Brain microvascular endothelial cell (primary cell): ENCODE measurements around the gene PARVB.

ENCODE experiments used
- DNase-seq: peaks from one replicate; pipeline ENCODE4 v3.0.0-alpha.2; 2020
- H3K27ac ChIP-seq: fragments of 250-450 bp; sonication (Bioruptor Pico); 2 replicates; pipeline ENCODE4 v1.5.1; 2020; ENCODE audit warnings: mild to moderate bottlenecking, moderate library complexity
- H3K27me3 ChIP-seq: fragments of 250-450 bp; sonication (Bioruptor Pico); replicated peaks from 2 replicates; pipeline ENCODE4 v1.5.1; 2020; ENCODE audit warnings: mild to moderate bottlenecking
- H3K36me3 ChIP-seq: fragments of 250-450 bp; sonication (Bioruptor Pico); replicated peaks from 2 replicates; pipeline ENCODE4 v1.5.1; 2020; ENCODE audit warnings: mild to moderate bottlenecking
- H3K4me3 ChIP-seq: 2 replicates; pipeline ENCODE4 v1.5.1; 2011; ENCODE audit warnings: low read depth, mild to moderate bottlenecking, control low read depth, low read length, moderate library complexity
- CTCF ChIP-seq: IDR thresholded peaks from 2 replicates; pipeline ENCODE4 v1.5.1; 2011; ENCODE audit warnings: low read depth, mild to moderate bottlenecking, moderate library complexity, low read length, control low read depth, inconsistent platforms; ENCODE audit errors: missing control alignments
- in situ Hi-C: cut with HindIII; loops from 2 replicates; pipeline ENCODE4 v1.10.0; 2017; ENCODE audit warnings: low sequenced_read_pairs, low pct_ligation_motif_present

Gene PARVB

DNA sequence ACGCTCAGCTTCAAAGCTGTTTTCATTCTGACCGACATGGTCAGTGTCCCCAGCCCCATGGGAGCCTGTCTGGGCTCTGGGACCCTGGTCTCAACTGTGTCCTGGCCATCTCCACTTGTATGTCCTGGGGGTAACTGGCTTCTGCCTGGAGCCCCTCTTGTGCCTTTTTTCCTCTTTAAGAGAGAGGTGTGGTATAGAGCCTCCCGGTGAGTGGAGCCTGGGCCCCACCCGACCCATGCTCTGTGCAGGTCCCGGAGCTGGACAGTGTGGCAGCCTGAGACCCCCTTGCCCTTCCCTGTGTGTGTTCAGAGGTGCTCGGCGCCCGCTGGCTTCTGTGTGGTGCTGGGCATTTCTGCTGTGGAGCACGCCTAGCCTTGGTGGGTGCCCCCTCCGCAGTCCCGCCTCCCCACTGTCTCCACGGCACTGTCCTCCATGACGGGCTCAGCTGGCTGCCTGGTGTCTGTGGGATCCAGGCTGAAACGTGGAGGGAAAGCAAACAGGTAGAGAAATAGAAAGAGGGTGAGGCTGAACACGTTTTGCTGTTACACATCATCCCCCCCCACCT lies 74.9 kb downstream of the PARVB start:
- H3K27me3 ChIP-seq = no peaks in the 10 kb centered on the region
- in situ Hi-C loops = loop anchor here (25.0 kb wide), 1 partner anchor 112 kb away; no protein-coding TSS in a partner anchor
- no peak overlapping the region for H3K4me3 ChIP-seq
- DNase-seq = no peak
- H3K36me3 ChIP-seq = peaks cover 2% of the 10 kb centered on the region
- no peak overlapping the region for H3K27ac ChIP-seq
- no peak for TF ChIP-seq CTCF

- no peak for DNase-seq
- Histone ChIP-seq H3K27ac (no peak overlapping the region), H3K27me3 (no peaks in the 10 kb centered on the region), H3K36me3 (peaks cover under 1% of the 10 kb centered on the region), H3K4me3 (no peak overlapping the region)
- in situ Hi-C loops = loop anchor here (25.0 kb wide), 1 partner anchor 112 kb away; no protein-coding TSS in a partner anchor
- TF ChIP-seq CTCF = no peak
Measured at GRCh38 chr22:44099696-44100095, 75.6 kb downstream of the PARVB start.

GRCh38 chr22:44100411-44100810 lies 76.3 kb downstream of the PARVB start:
- Histone ChIP-seq H3K4me3 (no peak overlapping the region), H3K27me3 (no peaks in the 10 kb centered on the region), H3K27ac (no peak overlapping the region), H3K36me3 (no peaks in the 10 kb centered on the region)
- TF ChIP-seq CTCF = no peak
- in situ Hi-C loops = no loop called here
- DNase-seq = no peak

DNA sequence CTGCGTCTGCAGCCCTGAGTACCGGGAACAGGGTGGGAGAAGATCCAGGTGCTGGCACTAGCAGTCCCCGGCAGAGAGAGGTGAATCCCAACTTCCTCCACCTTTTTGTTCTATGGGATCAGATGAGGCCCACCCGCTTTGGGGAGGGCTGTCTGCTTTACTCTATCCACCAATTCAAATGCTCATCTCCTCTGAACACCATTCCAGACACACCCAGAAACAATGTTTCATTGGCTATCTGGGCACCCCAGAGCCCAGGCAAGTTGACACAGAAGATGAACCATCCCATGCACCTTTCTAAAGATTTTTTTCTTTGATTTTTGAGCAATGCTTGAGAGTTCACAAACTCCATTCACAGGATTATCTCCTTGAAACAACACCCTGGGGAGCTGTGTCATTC lies 78.0 kb downstream of the PARVB start:
- in situ Hi-C loops = no loop called here
- no peak for TF ChIP-seq CTCF
- Histone ChIP-seq H3K27me3 (no peaks in the 10 kb centered on the region), H3K4me3 (no peak overlapping the region), H3K27ac (no peak overlapping the region), H3K36me3 (no peaks in the 10 kb centered on the region)
- no peak for DNase-seq

- Histone ChIP-seq H3K27me3 (no peaks in the 10 kb centered on the region), H3K36me3 (no peaks in the 10 kb centered on the region), H3K27ac (no peak overlapping the region), H3K4me3 (no peak overlapping the region)
- TF ChIP-seq CTCF = no peak
- no peak for DNase-seq
- in situ Hi-C loops = no loop called here
Measured at GRCh38 chr22:44102856-44103255, 78.8 kb downstream of the PARVB start.
